OCI-LY7 (cell line): ENCODE data around the gene RNF144B. TPM values are rescaled to one million over a fixed set of nuclear protein-coding genes. Genes with fewer than 3 reads are reported as not detected.

Source experiments
- BruUV-seq: library from RNA; stranded (reverse); fragments of 400-500 nt; replicated peaks from 2 replicates; lab custom pipeline; 2021; lab: Mats Ljungman, UMichigan
- CTCF ChIA-PET: fragments of 300-600 bp; sonication (Branson Sonifier 250); formaldehyde crosslinking; loops from one replicate; lab custom pipeline; 2022; ENCODE audit warnings: antibody characterized with exemption; ENCODE audit not compliant: unreplicated experiment; lab: Charles Lee
- POLR2A ChIA-PET: fragments of 300-600 bp; sonication (Branson Sonifier 250); formaldehyde crosslinking; loops from one replicate; lab custom pipeline; 2022; ENCODE audit warnings: antibody characterized with exemption; lab: Charles Lee
- DNase-seq: peaks from one replicate; pipeline ENCODE4 v3.0.0-alpha.2; 2015; ENCODE audit warnings: low spot score
- H2AFZ ChIP-seq: fragments of 200-600 bp; sonication (generic), shearing (Covaris generic); 2 replicates; pipeline ENCODE4 v1.6.1; 2014; ENCODE audit warnings: mild to moderate bottlenecking, antibody characterized with exemption, low read length, moderate library complexity
- H3K27ac ChIP-seq: fragments of 200-600 bp; sonication (generic); 2 replicates; pipeline ENCODE4 v1.5.1; 2014; ENCODE audit warnings: mixed run types, low read depth, mild to moderate bottlenecking, moderate library complexity, low read length, inconsistent platforms; ENCODE audit not compliant: poor library complexity, severe bottlenecking
- H3K36me3 ChIP-seq: fragments of 200-600 bp; sonication (generic); 2 replicates; pipeline ENCODE4 v1.6.1; 2014; ENCODE audit warnings: mild to moderate bottlenecking, antibody characterized with exemption, low read length, moderate library complexity, mixed read lengths; ENCODE audit not compliant: insufficient read depth
- H3K4me1 ChIP-seq: fragments of 200-600 bp; sonication (generic); 2 replicates; pipeline ENCODE4 v1.5.1; 2014; ENCODE audit warnings: mild to moderate bottlenecking, low read length; ENCODE audit not compliant: insufficient read depth, poor library complexity, severe bottlenecking
- H3K4me2 ChIP-seq: fragments of 200-600 bp; sonication (generic); 2 replicates; pipeline ENCODE4 v1.6.1; 2014; ENCODE audit warnings: mild to moderate bottlenecking, low read length
- H3K4me3 ChIP-seq: fragments of 200-600 bp; sonication (generic); 2 replicates; pipeline ENCODE4 v1.5.1; 2014; ENCODE audit warnings: mild to moderate bottlenecking, low read depth, low read length; ENCODE audit not compliant: poor library complexity, severe bottlenecking
- H3K79me2 ChIP-seq: fragments of 200-600 bp; sonication (generic); 2 replicates; pipeline ENCODE4 v1.6.1; 2016; ENCODE audit warnings: low read depth, mild to moderate bottlenecking, low read length, moderate library complexity, mixed read lengths; ENCODE audit not compliant: insufficient read depth
- H3K9me2 ChIP-seq: fragments of 200-600 bp; sonication (generic); 2 replicates; pipeline ENCODE4 v1.6.1; 2016; ENCODE audit warnings: mild to moderate bottlenecking, low read length, mixed read lengths; ENCODE audit not compliant: insufficient read depth
- H3K9me3 ChIP-seq: fragments of 200-600 bp; sonication (generic); 2 replicates; pipeline ENCODE4 v1.6.1; 2014; ENCODE audit warnings: mild to moderate bottlenecking, mixed run types, low read length, mixed read lengths
- H4K20me1 ChIP-seq: fragments of 200-600 bp; sonication (generic); 2 replicates; pipeline ENCODE4 v1.6.1; 2014; ENCODE audit warnings: mild to moderate bottlenecking, antibody characterized with exemption, low read length, moderate library complexity, mixed read lengths; ENCODE audit not compliant: insufficient read depth
- EZH2phosphoT487 ChIP-seq: fragments of 200-600 bp; sonication (generic); IDR thresholded peaks from 2 replicates; pipeline ENCODE4 v1.6.1; 2018; ENCODE audit warnings: low read depth, borderline replicate concordance, mild to moderate bottlenecking, mixed run types, antibody characterized with exemption, low read length, moderate library complexity, mixed read lengths
- intact Hi-C: fragments of 100-400 bp; cut with micrococcal nuclease; formaldehyde crosslinking; loops from one replicate; pipeline ENCODE4 v1.10.0; 2022; ENCODE audit not compliant: unreplicated experiment
- total RNA-seq, 2 experiments: library from RNA; depleted of rRNA in 1 of 2; stranded (reverse); fragments of >200 nt in 1 of 2; shearing (Covaris generic) in 1 of 2; gene quantifications; 2 replicates each; pipeline ENCODE4 v1.2.3, GENCODE V29; 2014 to 2022
- TF ChIP-seq, protein P1 (sequence below): fragments of 200-600 bp; sonication (generic); conservative IDR thresholded peaks from 2 replicates; pipeline ENCODE4 v1.5.1; 2014; ENCODE audit warnings: mild to moderate bottlenecking, antibody characterized with exemption, low read length, moderate library complexity, mixed read lengths

RNF144B gene
- total RNA-seq, 2 experiments from 2014 or later = 83.4 to 151 TPM

GRCh38 chr6:18493925-18494324, 106.8 kb downstream of the RNF144B start:
- no peaks in the 10 kb centered on the region for H3K79me2 ChIP-seq
- no peaks in the 10 kb centered on the region for H3K9me3 ChIP-seq
- DNase-seq = no peak
- H3K27ac ChIP-seq = no peak overlapping the region
- H4K20me1 ChIP-seq = no peaks in the 10 kb centered on the region
- TF ChIP-seq EZH2phosphoT487 = no peak
- TF ChIP-seq, protein P1, sequence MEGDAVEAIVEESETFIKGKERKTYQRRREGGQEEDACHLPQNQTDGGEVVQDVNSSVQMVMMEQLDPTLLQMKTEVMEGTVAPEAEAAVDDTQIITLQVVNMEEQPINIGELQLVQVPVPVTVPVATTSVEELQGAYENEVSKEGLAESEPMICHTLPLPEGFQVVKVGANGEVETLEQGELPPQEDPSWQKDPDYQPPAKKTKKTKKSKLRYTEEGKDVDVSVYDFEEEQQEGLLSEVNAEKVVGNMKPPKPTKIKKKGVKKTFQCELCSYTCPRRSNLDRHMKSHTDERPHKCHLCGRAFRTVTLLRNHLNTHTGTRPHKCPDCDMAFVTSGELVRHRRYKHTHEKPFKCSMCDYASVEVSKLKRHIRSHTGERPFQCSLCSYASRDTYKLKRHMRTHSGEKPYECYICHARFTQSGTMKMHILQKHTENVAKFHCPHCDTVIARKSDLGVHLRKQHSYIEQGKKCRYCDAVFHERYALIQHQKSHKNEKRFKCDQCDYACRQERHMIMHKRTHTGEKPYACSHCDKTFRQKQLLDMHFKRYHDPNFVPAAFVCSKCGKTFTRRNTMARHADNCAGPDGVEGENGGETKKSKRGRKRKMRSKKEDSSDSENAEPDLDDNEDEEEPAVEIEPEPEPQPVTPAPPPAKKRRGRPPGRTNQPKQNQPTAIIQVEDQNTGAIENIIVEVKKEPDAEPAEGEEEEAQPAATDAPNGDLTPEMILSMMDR = no peak
- H2AFZ ChIP-seq = no peak overlapping the region
- H3K9me2 ChIP-seq = no peaks in the 10 kb centered on the region
- no peaks in the 10 kb centered on the region for H3K36me3 ChIP-seq
- intact Hi-C loops = no loop called here
- no TSS peak for BruUV-seq
- H3K4me3 ChIP-seq = no peak overlapping the region
- ChIA-PET POLR2A (interaction anchor here (0.6 kb wide), 1 partner anchor 173 kb away, joined by 3 read pairs; no protein-coding TSS in a partner anchor), CTCF (no interaction called here)
- no peaks in the 10 kb centered on the region for H3K4me1 ChIP-seq
- H3K4me2 ChIP-seq = no peak overlapping the region

DNA sequence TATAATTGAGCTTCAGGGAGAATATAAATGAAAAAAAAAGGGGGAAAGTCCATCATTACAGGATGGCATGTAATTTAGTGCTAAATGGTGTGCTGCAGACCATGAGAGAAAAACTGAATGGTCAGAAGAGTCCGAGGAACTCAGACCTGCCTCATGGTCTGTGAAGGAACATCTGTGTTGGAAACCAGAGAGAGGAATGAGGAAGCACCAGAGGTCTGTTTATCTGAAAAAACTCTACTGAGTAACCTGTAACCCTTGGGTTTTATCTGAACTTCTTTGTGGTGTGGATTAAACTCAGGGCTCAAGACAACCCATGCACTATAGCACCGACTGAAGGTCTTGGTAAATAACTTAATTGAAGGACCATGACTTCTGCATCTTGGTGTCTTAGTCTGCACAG, 108.1 kb downstream of the RNF144B start:
- H2AFZ ChIP-seq = no peak overlapping the region
- no peak overlapping the region for H3K4me2 ChIP-seq
- no peak overlapping the region for H3K4me3 ChIP-seq
- TF ChIP-seq EZH2phosphoT487 = no peak
- H3K79me2 ChIP-seq = no peaks in the 10 kb centered on the region
- H3K36me3 ChIP-seq = no peaks in the 10 kb centered on the region
- intact Hi-C loops = no loop called here
- H3K9me3 ChIP-seq = no peaks in the 10 kb centered on the region
- no peaks in the 10 kb centered on the region for H3K4me1 ChIP-seq
- DNase-seq = no peak
- no peak overlapping the region for H3K27ac ChIP-seq
- H3K9me2 ChIP-seq = no peaks in the 10 kb centered on the region
- H4K20me1 ChIP-seq = no peaks in the 10 kb centered on the region
- no TSS peak for BruUV-seq
- ChIA-PET POLR2A (interaction anchor here (1.0 to 1.4 kb wide), 2 partner anchors 10 to 165 kb away, joined by 3 to 4 read pairs; no protein-coding TSS in a partner anchor), CTCF (no interaction called here)

DNA sequence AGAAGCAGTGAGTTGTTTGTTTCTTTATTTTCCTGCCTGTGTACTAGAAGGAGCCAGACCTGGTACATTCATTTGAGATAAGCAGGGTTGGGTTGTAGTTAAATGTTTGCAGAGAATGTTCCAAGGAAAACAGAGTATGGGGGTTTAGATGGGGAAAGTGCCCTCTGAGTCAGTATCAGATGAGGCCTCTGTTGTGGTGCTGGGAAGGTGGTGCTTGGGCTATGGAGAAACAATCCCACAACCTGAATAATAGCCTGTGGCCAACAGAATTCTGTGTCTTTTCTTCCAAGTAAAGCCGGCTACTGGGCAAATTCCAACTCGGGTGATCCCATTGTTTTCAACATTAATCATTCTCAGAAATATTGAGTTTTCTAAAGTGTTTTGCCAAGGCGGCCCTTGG, 109.3 kb downstream of the RNF144B start:
- no peaks in the 10 kb centered on the region for H4K20me1 ChIP-seq
- H3K4me3 ChIP-seq = no peak overlapping the region
- no peaks in the 10 kb centered on the region for H3K4me1 ChIP-seq
- no peak overlapping the region for H3K4me2 ChIP-seq
- H3K9me2 ChIP-seq = no peaks in the 10 kb centered on the region
- ChIA-PET POLR2A (interaction anchor here (0.8 to 2.1 kb wide), 2 partner anchors 169 to 173 kb away, joined by 3 to 7 read pairs; no protein-coding TSS in a partner anchor), CTCF (no interaction called here)
- no peak for DNase-seq
- no peaks in the 10 kb centered on the region for H3K36me3 ChIP-seq
- H3K79me2 ChIP-seq = no peaks in the 10 kb centered on the region
- no peak overlapping the region for H2AFZ ChIP-seq
- no peaks in the 10 kb centered on the region for H3K9me3 ChIP-seq
- no peak overlapping the region for H3K27ac ChIP-seq
- intact Hi-C loops = no loop called here
- BruUV-seq = no TSS peak
- TF ChIP-seq, protein P1 = no peak
